ENCODE data around the gene FARP1. TPM values are rescaled to one million over a fixed set of nuclear protein-coding genes. Genes with fewer than 3 reads are reported as not detected.
A peak's percentile ranks its signal among the peaks of the same experiment; 100 is the strongest.

The FARP1 gene
- total RNA-seq, 1 experiment from 2014 or later = 10.0 TPM

GRCh38 chr13:98462241-98462882 lies 319.5 kb downstream of the FARP1 start:
- DNase-seq (ENCODE audit: low read depth) = no peak

- no peak for DNase-seq (ENCODE audit: low read depth)
Observed at GRCh38 chr13:98462946-98463345, 320.1 kb downstream of the FARP1 start.

- DNase-seq (ENCODE audit: low read depth) = peak; percentile 24
Observed at GRCh38 chr13:98466634-98467236, 323.8 kb downstream of the FARP1 start.

- no peak for DNase-seq (ENCODE audit: low read depth)
Observed at GRCh38 chr13:98467263-98467985, 324.5 kb downstream of the FARP1 start.

DNA sequence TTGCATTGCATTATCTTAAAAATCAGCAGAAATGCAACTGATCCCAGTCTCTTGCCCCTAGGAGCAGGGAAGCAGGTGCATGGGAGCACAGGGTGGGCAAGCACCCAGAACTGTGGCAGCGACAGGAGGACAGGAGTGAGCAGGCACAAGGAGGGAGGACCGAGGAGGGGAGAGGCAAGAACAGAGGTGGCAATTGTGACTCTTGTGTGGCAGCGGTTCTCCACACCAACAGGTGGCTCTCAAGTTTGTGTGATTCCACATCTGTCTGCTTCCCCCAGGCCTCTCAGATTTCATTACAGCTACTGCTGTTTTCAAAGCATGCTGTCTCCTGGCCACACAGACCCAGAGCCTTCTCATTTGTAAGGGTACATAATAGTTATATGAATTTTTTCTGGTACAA lies 325.5 kb downstream of the FARP1 start:
- no peak for DNase-seq (ENCODE audit: low read depth)

- no peak for DNase-seq (ENCODE audit: low read depth)
Observed at GRCh38 chr13:98468929-98469328, 326.0 kb downstream of the FARP1 start.

DNA sequence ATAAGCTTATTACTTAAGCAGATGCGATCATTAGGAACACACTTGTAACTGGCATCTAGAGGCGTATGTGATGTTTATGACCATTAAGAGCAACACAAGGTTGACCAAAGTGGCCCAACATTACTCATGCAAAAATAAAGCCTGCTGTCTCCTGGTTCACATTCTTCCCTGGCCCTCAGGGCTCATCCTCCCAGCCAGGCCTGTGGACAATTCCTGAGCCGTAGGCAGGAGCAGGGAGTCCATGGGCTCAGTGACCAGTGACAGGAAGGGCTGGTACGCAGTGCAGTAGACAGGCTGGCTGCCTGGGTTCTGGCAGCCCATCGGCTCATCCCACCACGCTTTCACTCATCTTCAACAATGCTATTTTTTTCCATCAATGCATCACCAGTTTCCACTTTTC lies 328.0 kb downstream of the FARP1 start:
- no peak for DNase-seq (ENCODE audit: low read depth)

- no peak for DNase-seq (ENCODE audit: low read depth)
Observed at GRCh38 chr13:98471934-98472333, 329.0 kb downstream of the FARP1 start.

DNA sequence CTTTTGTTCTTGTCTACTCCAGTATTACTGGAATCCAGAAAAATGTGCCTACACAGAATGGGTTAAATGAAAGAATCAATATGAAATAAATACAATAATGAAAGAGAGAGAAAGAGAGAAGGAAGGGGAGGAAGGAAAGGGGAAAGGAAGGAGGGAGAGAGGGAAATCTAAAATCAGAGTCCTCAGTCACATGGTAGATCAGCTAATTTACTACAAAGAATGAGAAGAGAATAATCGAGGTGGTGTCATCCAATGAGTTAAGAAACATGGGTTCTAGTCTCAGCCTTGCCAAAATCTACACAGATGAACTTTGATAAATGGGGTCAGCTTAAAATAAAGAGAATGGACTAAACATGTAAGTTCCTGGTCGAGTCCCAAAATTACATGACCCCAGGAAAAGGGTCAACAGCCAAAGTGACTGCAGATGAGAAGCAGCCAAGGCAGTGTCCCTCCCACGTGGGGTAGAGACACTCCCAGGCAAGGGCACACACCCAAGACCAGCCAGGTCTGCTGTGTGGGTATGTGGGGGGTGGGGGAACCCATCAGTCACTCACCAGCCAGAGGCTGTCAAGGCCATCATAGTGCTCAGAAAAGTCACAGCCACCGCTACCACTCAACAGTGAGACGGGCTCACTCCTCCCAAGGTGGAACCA lies 330.4 kb downstream of the FARP1 start:
- DNase-seq (ENCODE audit: low read depth) = no peak

DNA sequence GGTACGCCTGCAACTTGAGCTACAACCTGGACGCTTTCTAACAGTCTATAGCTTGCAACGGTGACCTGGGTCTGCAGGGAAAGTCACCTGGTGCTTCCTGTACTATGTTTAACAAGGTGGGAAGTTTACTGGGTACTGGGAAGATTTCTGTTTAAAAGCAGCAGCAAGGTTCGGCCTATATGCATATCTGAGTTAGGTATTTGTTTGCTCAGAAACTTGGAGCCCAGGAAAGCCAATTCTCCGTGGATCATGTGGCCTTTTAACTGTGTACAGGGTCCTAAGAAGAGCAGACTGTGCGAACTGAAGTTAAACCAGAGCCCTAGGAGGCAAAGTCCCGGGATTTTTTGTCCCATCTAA lies 330.9 kb downstream of the FARP1 start:
- no peak for DNase-seq (ENCODE audit: low read depth)

DNA sequence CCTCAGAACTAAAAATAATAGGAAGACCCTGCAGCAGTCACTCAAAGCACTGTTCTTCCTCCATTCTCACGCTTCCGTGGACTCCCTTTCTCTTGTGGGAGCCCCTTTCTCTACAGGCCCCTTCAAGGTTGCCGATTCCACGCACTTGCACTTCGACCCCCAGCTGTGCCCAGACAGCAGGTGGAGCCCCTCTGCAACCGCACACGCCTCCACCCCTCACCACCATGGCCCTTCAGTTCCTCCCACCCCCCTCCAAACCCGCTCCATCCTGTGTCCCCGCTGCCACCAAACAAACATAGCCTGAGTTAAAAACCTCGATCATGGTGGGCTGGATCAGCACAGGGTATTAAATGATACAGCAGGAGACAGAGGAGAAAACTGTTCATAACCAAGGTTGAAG lies 331.4 kb downstream of the FARP1 start:
- no peak for DNase-seq (ENCODE audit: low read depth)

- no peak for DNase-seq (ENCODE audit: low read depth)
Observed at GRCh38 chr13:98474761-98475160, 331.9 kb downstream of the FARP1 start.

GRCh38 chr13:98475522-98475921 lies 332.6 kb downstream of the FARP1 start:
- DNase-seq (ENCODE audit: low read depth) = peak; percentile 76

DNA sequence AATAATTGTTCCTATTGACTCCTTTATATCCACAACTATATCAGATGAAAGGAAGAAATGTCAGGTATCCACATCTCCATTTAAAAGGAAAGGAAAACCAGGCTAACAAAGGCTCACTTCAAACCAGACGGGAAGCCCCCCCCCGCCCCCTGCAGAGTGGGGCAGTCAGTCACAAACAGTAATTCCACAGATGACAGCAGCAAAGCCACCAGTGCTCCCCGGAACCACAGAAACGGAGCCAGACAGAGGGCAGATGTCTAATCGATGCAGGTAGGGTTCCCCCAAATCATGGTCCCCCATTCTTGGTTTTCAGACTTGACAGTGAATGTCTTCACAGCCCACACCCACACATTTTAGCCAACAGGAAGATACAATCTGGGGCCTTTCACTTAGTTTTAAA lies 333.2 kb downstream of the FARP1 start:
- no peak for DNase-seq (ENCODE audit: low read depth)

DNA sequence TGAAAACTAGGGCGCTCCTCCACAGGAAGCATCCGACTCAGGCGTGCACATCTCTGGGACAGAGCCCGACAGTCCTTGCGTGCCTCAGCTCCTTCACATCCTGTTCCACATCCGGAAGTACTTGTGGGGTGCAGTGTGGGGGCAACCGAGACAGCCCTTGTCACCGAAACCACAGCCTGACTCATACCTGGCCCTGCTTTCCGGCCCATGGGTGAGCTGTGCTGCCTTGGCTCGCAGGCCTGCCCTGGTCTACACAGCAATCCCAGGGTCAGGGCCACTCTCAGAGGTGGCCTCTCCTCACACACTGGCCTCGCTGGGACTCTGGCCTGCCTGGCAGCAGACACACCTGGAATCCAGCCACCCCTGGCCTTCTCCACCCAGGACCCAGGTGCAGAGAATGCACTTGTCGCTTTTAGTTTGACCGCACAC lies 333.7 kb downstream of the FARP1 start:
- DNase-seq (ENCODE audit: low read depth) = peak; percentile 97

- peak; percentile 94 for DNase-seq (ENCODE audit: low read depth)
Observed at GRCh38 chr13:98478189-98479129, 335.6 kb downstream of the FARP1 start.

- no peak for DNase-seq (ENCODE audit: low read depth)
Observed at GRCh38 chr13:98479496-98480003, 336.7 kb downstream of the FARP1 start.

GRCh38 chr13:98480915-98481877 lies 338.3 kb downstream of the FARP1 start:
- peak; percentile 65 for DNase-seq (ENCODE audit: low read depth)

DNA sequence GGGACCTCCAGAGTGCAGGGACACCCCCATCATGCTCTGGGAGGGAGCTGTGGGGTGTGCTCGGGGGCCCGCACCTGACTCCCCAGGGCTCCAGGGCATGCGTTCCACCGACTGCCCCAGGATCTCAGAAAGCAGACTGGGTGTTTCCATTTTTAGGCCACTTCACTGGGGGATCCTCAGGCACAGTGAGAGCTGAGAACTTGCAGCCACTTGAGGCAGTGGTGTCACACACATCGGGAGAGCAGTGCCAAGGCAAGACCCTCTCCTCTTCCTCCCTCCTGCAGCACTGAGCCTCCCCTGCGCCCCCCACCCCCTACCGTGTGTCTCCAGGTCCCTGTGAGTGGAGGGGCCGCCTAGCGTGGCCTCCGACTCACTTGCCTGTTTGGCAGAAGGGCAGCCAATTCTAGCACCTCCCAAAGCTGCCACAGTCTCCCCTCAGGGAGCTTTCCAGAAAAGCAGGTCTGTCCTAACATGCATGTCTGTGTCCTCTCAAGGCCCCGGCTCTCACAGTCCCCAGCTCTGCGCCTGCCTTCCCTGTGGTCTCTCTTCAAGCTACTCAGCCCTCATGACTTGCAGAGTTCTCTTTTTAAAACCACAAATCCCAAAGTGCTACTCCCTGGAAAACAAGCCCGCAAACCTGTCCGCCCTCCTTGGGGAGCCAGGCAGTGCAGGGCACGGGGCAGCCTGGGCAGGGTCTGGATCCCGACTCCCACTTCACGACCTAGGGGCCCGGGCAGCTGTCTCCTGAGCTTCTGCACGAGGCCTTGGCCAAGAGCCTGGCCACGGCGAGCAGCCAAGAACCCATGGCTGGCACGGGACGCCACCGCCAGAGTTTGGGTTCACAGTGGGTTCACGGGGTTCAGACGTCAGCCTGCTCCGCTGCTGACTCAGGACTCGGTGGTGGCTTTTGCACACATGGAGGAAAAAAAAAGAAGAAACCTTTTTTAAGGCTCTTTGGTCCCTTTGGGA lies 339.9 kb downstream of the FARP1 start:
- peak; percentile 81 for DNase-seq (ENCODE audit: low read depth)

All from RPMI7951 (cell line).